Suprapubic skin (tissue), 3 donors: ENCODE data around the gene NUDT6.

Experiments used
- POLR2AphosphoS5 ChIP-seq, 3 donors: sonication (generic); formaldehyde crosslinking; IDR thresholded peaks; one replicate each; pipeline ENCODE4 v1.6.1; 2017; ENCODE audit warnings: antibody characterized with exemption in 3 of 3
- TF ChIP-seq, protein P1 (sequence below), 2 donors: fragments of 200-600 bp in 1 of 2; fragments of 450-650 bp in 1 of 2; sonication (generic) in 1 of 2; IDR thresholded peaks; one replicate each; pipeline ENCODE4 v1.5.1; 2016 to 2019; ENCODE audit warnings: antibody characterized with exemption in 2 of 2, mild to moderate bottlenecking in 1 of 2, moderate library complexity in 1 of 2

GRCh38 chr4:122959441-122959840 lies 37.0 kb upstream of the NUDT6 start:
- TF ChIP-seq, protein P1, sequence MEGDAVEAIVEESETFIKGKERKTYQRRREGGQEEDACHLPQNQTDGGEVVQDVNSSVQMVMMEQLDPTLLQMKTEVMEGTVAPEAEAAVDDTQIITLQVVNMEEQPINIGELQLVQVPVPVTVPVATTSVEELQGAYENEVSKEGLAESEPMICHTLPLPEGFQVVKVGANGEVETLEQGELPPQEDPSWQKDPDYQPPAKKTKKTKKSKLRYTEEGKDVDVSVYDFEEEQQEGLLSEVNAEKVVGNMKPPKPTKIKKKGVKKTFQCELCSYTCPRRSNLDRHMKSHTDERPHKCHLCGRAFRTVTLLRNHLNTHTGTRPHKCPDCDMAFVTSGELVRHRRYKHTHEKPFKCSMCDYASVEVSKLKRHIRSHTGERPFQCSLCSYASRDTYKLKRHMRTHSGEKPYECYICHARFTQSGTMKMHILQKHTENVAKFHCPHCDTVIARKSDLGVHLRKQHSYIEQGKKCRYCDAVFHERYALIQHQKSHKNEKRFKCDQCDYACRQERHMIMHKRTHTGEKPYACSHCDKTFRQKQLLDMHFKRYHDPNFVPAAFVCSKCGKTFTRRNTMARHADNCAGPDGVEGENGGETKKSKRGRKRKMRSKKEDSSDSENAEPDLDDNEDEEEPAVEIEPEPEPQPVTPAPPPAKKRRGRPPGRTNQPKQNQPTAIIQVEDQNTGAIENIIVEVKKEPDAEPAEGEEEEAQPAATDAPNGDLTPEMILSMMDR (IDR thresholded peaks at IDR 0.05): no peak
- TF ChIP-seq POLR2AphosphoS5 (IDR thresholded peaks at IDR 0.05): no peak
